ENCODE data around the gene IDH2. TPM values are rescaled to one million over a fixed set of nuclear protein-coding genes. Genes with fewer than 3 reads are reported as not detected.

Gene IDH2
- total RNA-seq, 4 donors from 2014 or later = 19.1 to 101 (median 85.1) TPM

DNA sequence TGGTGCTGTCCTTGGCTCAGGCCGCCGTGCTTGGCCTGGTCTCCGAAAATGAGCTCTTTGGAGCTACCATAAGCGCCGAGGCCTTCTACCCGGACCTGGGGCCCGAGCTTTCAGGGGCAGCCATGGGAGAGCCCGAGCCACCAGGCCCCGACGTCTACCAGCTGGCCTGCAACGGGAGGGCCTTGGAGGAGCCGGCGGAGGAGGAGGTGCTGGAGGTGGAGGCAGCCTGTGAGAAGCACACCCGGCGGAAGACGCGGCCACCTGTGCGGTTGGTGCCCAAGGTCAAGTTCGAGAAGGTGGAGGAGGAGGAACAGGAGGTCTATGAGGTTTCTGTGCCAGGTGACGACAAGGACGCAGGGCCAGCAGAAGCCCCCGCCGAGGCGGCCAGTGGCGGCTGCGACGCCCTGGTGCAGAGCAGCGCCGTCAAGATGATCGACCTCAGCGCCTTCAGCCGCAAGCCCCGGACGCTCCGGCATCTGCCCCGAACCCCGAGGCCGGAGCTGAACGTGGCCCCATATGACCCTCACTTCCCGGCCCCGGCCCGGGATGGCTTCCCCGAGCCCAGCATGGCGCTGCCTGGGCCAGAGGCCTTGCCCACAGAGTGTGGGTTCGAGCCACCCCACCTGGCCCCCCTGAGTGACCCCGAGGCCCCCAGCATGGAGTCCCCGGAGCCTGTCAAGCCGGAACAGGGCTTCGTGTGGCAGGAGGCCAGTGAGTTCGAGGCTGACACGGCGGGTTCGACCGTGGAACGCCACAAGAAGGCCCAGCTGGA lies 34.9 kb downstream of the IDH2 start:
- TF ChIP-seq POLR2A (IDR thresholded peaks at IDR 0.05) (no peak), POLR2AphosphoS5 (IDR thresholded peaks at IDR 0.05) (no peak), EP300 (IDR thresholded peaks at IDR 0.05; ENCODE audit: low read depth) (no peak)
- TF ChIP-seq, protein P1, sequence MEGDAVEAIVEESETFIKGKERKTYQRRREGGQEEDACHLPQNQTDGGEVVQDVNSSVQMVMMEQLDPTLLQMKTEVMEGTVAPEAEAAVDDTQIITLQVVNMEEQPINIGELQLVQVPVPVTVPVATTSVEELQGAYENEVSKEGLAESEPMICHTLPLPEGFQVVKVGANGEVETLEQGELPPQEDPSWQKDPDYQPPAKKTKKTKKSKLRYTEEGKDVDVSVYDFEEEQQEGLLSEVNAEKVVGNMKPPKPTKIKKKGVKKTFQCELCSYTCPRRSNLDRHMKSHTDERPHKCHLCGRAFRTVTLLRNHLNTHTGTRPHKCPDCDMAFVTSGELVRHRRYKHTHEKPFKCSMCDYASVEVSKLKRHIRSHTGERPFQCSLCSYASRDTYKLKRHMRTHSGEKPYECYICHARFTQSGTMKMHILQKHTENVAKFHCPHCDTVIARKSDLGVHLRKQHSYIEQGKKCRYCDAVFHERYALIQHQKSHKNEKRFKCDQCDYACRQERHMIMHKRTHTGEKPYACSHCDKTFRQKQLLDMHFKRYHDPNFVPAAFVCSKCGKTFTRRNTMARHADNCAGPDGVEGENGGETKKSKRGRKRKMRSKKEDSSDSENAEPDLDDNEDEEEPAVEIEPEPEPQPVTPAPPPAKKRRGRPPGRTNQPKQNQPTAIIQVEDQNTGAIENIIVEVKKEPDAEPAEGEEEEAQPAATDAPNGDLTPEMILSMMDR (IDR thresholded peaks at IDR 0.05) = no peak

DNA sequence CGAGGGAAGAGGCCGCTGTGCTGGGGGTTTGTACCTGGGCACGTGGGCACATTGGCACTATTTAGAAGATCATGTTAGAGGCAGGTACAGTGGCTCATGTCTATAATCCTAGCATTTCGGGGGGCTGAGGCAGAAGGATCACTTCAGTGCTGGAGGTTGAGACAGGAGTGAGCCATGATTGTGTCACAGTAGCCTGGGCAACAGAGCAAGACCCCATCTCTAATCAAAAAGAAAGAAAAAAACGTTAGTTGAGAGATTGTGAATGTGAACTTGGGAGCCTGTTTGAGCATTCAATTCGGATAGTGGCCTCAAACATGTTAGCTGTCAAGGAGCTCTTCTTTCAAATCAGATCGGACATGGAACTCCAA lies 36.6 kb downstream of the IDH2 start:
- Histone ChIP-seq H3K4me3 (no peak overlapping the region), H3K36me3 (peaks cover 0 to 8% (median 3%) of the 10 kb centered on the region in 4 donors), H3K27ac (peak overlapping the region; percentile 71 to 86 (median 81)), H3K27me3 (no peaks in the 10 kb centered on the region), H3K4me1 (peaks cover 28 to 53% (median 36%) of the 10 kb centered on the region in 4 donors), H3K9me3 (no peaks in the 10 kb centered on the region)
- WGBS, 2 donors (ENCODE audit: low coverage in 1 of 2) = 82 to 84% methylated on average over 3 to 6 of the region's 7 CpGs
- intact Hi-C loops (cut with DNase I; ENCODE audit: low total_unique reads) = no loop called here
- in situ Hi-C loops (cut with MboI; ENCODE audit: low pct_ligation_motif_present in 1 of 4, low pct_unique_long_range_greater_than_20kb in 1 of 4, low sequenced_read_pairs in 3 of 4) = no loop called here
- no peak for DNase-seq
- TF ChIP-seq POLR2A (IDR thresholded peaks at IDR 0.05) (no peak), POLR2AphosphoS5 (IDR thresholded peaks at IDR 0.05) (no peak), EP300 (IDR thresholded peaks at IDR 0.05; ENCODE audit: low read depth) (no peak)
- TF ChIP-seq, protein P1 (IDR thresholded peaks at IDR 0.05) = no peak

More for the DNA sequence above, 34.9 kb downstream of the IDH2 start:
- WGBS, 2 donors (ENCODE audit: low coverage in 1 of 2) = 94% methylated on average over 49 of the region's 55 CpGs; no CpG with 5 or more reads in 1 of the 2 donors
- in situ Hi-C loops (cut with MboI; ENCODE audit: low pct_ligation_motif_present in 1 of 4, low pct_unique_long_range_greater_than_20kb in 1 of 4, low sequenced_read_pairs in 3 of 4) = no loop called here
- peaks cover 12 to 47% (median 24%) of the 10 kb centered on the region in 4 donors for H3K4me1 ChIP-seq
- no peaks in the 10 kb centered on the region for H3K9me3 ChIP-seq
- no peak for DNase-seq
- H3K4me3 ChIP-seq = no peak overlapping the region
- H3K27me3 ChIP-seq = no peaks in the 10 kb centered on the region
- intact Hi-C loops (cut with DNase I; ENCODE audit: low total_unique reads) = no loop called here
- H3K36me3 ChIP-seq = peaks cover 0 to 8% (median 3%) of the 10 kb centered on the region in 4 donors
- no peak overlapping the region for H3K27ac ChIP-seq

DNA sequence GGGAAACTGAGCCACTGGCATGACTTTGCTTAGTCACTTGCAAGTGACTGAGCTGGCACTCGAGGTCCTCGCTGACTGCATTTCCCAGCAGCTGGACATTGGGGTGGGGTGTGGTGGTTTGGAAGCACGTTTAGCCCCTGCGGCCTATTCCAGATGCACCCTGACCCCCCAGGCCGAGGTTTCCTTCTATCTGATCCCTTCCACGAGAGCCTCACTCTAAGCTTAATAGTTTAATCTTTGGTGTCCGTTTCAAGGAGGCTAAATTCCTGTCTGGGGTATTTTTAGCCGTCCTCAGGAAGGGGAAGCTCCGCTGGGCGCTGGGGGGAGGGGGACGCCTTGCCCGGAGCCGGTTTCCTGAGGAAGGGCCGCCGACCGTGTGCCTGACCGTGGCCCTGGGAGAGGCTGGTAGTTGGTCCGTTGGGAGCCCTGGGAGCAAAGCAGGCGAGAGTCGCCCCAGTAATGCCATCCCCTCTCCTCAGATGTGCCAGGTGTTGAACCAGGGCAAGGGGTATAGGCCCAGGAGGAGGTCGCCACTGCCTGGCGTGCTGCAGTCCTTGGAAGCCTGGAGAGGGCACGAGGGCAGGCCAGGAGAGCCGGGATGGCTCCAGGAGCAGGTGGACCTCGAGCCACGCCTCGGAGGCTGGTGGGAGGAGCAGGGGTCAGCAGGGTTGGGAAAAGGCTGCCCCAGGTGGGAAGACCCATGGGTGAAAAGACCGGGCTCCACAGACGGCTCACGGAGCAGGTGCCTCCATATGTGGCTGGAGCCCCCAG lies 37.2 kb downstream of the IDH2 start:
- Histone ChIP-seq H3K9me3 (no peaks in the 10 kb centered on the region), H3K4me1 (peaks cover 29 to 58% (median 38%) of the 10 kb centered on the region in 4 donors), H3K27me3 (no peaks in the 10 kb centered on the region), H3K27ac (peak overlapping the region; percentile 71 to 86 (median 81)), H3K36me3 (peaks cover 0 to 8% (median 3%) of the 10 kb centered on the region in 4 donors), H3K4me3 (no peak overlapping the region)
- no peak for DNase-seq
- WGBS, 2 donors (ENCODE audit: low coverage in 1 of 2) = 68% methylated on average over 25 of the region's 30 CpGs; no CpG with 5 or more reads in 1 of the 2 donors
- intact Hi-C loops (cut with DNase I; ENCODE audit: low total_unique reads) (no loop called here), in situ Hi-C loops (cut with MboI; ENCODE audit: low pct_ligation_motif_present in 1 of 4, low pct_unique_long_range_greater_than_20kb in 1 of 4, low sequenced_read_pairs in 3 of 4) (no loop called here)
- TF ChIP-seq, protein P1 (IDR thresholded peaks at IDR 0.05) = no peak

DNA sequence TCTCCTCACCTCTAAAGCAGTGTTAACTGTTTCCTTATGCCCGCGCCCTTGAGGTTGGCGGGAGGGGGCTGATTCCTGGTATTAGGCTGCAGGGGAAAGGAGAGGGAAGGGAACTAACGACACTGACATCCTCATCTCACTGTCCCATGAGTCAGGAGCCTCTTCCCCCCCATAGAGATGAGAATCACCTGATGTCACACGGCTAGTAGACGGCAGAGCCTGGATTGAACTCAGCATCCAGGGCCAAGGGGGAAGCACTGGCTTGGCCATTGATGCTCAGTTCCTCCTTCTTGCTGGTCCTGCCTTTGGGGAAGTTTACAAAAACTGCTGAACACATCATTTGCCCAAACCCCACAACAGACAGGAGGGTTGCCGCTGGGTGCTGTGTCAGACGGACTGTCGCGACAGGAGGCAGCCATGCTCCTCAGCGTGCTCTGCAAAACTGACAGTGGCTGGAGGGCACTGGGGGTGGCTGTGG lies 38.5 kb downstream of the IDH2 start:
- no peaks in the 10 kb centered on the region for H3K9me3 ChIP-seq
- peaks cover 0 to 8% (median 3%) of the 10 kb centered on the region in 4 donors for H3K36me3 ChIP-seq
- DNase-seq = peak; percentile 33
- peak overlapping the region; percentile 80 to 86 (median 83) for H3K27ac ChIP-seq
- no peaks in the 10 kb centered on the region for H3K27me3 ChIP-seq
- no peak overlapping the region for H3K4me3 ChIP-seq
- in situ Hi-C loops (cut with MboI; ENCODE audit: low pct_ligation_motif_present in 1 of 4, low pct_unique_long_range_greater_than_20kb in 1 of 4, low sequenced_read_pairs in 3 of 4) = no loop called here
- TF ChIP-seq POLR2A (IDR thresholded peaks at IDR 0.05) (no peak), POLR2AphosphoS5 (IDR thresholded peaks at IDR 0.05) (no peak), EP300 (IDR thresholded peaks at IDR 0.05; ENCODE audit: low read depth) (no peak)
- TF ChIP-seq, protein P1 (IDR thresholded peaks at IDR 0.05) = no peak
- intact Hi-C loops (cut with DNase I; ENCODE audit: low total_unique reads) = no loop called here
- 73% methylated on average over 11 of the region's 11 CpGs; no CpG with 5 or more reads in 1 of the 2 donors for WGBS, 2 donors (ENCODE audit: low coverage in 1 of 2)
- H3K4me1 ChIP-seq = peaks cover 42 to 70% (median 50%) of the 10 kb centered on the region in 4 donors

Data from transverse colon (tissue), 4 donors.